SH-SY5Y (cell line): ENCODE results near the gene TRIO.

Experiments
- GATA2 ChIP-seq: IDR thresholded peaks from 2 replicates; pipeline ENCODE4 v1.6.1; 2011; ENCODE audit warnings: mild to moderate bottlenecking, low read depth, low read length
- GATA3 ChIP-seq: IDR thresholded peaks from 2 replicates; pipeline ENCODE4 v1.6.1; 2011; ENCODE audit warnings: low read depth, mild to moderate bottlenecking, low read length, moderate library complexity

DNA sequence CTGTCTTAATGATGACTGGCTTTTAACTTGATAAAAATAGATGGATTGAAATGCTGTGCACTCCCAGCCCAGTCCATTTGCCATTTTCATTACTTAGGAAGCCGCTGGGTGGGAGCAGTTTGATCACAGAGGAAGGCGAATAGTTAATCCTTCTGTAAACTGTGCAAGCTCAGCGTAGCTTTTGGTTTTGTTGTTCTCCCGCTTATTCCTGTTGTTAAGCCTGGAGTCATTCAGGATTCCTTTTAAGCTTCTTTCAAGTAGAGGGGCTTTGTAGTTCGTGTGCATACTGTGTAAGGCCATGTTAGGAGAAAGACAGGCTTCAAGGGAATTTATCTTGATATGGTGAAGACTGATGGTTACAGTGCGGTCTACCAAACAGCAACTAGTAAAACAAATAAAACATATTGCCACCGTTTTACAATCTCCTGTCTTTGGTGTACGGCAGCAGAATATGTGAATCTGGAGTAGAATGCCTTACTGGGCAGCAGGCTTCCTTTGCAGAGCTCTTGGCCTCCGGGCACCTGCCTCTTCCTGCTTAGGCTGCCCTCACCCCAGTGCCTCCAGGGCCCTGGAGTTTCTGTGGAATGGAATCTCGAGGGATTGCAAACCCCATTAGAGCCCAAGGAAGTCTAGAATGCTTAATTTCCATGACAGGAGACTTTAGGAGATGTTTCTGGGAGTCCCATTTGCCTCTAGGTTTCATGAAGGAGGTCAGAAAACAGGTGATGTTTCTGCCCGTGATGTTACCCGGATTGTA lies 141.4 kb downstream of the TRIO start:
- TF ChIP-seq GATA3 (no peak), GATA2 (no peak)
